DMS 273 treated with DMSO at 0.1 percent for 48 hours (cell line): ENCODE results near the gene POU6F1.
"Not testable (repeated sequence)": the region's sequence is repeated elsewhere in the genome, so short reads cannot be mapped to it uniquely, and the experiment has no call there.

Experiments used
- DNase-seq: peaks from one replicate; lab custom pipeline; 2025; lab: John Stamatoyannopoulos, UW

POU6F1 gene

DNA sequence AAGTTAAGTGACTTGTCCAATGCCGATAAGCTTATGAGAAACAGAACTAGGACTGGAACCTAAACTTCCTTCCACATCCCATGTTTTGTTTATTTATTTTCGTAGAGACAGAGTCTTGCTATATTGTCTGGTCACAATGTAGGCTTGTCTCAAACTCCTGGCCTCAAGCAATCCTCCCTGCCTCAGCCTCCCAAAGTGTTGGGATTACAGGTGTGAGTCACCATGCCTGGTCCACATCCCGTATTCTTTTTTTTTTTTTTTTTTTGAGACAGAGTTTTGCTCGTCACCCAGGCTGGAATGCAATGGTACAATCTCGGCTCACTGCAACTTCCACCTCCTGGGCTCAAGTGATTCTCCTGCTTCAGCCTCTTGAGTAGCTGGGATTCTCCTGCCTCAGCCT, 9.2 kb upstream of the POU6F1 start:
- not testable (repeated sequence) for DNase-seq

DNA sequence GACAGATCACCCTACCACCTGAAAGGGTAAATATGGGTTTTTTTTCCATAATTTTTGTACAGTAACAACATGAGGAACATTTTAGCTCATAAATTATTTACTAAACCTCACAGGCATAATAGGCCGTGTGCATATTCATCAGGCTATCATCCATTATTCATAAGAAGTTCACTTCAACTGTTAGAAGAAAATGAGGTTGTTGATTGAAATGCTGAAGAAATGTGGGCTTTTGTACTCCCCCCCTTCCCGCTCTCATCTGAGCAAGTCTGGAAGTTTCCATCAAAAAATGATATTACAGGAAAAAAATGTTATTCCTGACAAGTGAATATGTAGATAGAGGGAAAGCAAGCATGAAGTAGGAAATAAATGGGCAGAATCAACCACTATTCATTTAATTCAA, 7.9 kb upstream of the POU6F1 start:
- DNase-seq = no peak

DNA sequence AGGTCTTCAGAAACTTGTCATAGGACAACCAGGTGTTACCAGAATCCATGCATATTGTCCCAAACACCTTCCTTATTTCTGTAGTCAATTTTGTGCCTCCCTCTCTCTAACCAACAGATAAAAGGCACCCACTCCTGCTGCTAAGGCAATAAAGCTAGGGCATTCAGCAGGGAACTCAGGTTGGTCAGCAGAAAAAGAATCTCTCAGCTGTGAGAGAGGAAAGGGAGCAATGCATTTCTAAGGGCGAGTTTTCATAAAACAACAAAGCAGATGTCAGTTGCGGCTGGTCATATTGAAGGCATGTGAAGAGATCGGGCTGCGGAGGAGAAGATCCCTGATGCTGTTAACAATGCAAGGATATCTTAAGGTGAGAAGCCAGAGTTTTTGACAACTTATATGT, 7.4 kb upstream of the POU6F1 start:
- DNase-seq = no peak

DNA sequence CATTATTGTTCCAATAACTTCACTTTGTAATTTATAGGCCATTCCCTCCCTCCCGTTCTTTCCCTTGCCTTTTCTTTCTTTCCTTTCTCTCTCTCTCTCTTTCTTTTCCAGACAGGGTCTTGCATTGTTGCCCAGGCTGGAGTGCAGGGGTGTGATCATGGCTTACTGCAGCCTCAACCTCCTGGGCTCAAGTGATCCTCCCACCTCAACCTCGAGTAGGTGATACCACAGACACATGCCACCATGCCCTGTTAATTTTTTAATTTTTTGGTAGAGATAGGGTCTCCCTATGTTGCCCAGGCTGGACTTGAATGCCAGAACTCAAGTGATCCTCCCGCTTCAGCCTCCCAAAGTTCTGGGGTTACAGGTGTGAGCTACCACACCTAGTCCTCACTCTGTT, 6.8 kb upstream of the POU6F1 start:
- no peak for DNase-seq

DNA sequence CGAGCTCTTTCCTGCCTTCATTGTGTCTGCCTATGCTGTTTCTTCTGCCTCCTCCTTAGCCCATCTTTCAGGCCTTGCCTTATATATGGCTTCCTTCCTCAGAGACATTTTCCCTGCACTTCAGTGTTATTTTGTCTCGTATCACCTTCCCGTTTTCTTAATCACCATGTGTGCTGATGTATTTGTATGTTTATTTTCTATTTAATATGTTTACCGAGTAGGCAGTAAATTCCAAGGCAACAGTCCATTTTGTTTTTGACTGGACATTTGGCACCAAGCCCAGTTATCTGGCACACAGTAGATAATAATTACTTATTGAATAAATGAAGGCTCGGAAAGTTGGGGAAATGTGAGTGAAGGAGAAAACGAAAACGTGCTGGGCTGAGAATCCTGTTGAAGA, 4.6 kb upstream of the POU6F1 start:
- no peak for DNase-seq

DNA sequence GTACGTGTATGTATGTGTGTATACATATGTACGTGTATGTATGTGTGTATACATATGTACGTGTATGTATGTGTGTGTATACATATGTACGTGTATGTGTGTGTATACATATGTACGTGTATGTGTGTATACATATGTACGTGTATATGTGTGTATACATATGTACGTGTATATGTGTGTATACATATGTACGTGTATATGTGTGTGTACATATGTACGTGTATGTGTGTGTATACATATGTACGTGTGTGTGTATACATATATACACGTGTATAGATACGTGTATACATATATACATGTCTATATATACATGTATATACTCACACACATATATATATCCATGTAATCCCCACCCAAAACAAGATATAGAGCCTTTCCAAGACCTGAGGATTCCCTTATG, 2.0 kb upstream of the POU6F1 start:
- not testable (repeated sequence) for DNase-seq

DNA sequence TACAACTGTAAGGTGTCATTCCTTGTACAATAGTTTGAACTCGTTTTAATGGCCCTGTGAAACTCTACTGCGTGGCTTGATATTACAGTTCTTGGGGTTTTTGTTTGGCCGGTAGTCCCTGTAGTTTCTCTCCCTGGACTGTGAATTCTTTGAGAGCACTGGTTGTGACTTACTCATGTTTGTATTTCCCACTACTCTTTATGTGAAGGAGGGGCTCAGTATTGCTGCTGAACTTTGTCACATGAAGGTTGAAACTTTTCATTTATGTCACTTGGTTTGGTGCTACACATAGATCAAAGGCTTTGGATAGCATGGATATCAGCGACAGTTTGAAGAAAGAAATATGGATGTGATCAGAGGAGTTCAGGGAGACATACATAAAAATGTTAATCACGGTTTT, 1.5 kb upstream of the POU6F1 start:
- DNase-seq = no peak

DNA sequence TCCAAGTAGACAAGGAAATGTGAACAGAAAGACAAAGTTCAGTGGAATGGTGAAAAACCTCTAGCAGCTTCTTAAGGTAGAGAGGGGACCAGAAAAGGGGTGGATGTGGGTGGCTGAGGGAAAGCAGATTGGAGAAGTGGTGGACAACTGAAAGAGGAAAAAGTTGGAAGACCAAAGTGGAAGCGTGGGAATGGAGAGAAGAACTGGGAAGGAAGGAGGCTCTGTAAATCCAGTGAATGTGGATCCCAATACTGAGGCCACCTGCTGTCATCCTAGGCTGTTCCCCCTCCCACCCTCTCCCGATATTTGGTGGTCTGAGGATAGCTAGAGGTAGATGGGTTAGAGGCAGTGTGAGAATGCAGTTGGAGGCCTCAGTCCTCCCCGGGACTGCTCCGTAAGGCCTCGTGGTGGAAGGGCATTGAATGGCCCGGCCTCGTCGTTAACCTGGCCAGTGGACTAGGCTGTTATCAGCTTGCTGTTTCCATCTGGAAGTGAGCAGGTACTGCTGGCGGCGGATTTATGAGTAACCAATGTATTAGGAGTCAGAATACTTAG, 822 bp upstream of the POU6F1 start:
- no peak for DNase-seq

DNA sequence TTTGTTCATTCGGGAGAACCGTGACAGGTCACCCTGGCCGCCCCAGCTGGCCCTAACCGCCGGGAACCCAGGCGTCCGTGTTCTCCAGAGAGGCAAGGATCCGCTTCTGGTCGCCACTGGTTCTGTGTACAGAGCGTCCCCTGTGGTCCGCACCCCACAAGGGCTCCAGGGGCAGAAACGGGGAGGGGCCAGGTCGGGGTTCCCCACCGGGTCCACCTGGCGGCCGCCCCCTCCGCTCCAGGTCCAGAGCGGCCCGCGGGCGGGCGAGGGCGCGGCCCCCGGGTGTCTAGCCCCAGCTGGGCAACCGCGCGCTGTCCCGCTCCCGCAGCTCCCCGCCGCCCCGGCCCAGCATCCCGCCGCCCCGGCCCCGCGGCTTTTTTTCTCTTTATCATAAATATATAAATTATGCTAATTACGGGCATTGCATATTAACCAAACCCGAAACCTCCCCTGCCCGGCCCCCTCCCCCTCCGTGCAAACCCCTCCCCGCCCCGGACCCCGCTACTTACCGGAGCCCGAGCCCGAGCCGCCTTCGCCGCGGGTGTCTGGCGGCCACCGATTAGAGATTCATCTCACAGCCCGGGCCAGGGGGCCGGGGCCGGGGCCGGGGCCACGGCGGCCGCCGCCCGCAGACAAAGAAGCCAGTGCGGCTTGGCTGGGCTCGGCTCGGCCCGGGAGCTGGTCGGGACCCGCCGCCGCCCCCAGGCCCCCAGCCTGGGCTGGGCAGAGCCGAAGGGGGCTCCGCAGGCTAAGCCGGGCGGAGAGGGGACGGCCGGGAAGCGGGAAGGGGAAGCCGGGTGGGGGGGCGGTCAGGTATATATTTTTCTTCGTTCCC, 512 bp downstream of the POU6F1 start:
- DNase-seq = no peak

DNA sequence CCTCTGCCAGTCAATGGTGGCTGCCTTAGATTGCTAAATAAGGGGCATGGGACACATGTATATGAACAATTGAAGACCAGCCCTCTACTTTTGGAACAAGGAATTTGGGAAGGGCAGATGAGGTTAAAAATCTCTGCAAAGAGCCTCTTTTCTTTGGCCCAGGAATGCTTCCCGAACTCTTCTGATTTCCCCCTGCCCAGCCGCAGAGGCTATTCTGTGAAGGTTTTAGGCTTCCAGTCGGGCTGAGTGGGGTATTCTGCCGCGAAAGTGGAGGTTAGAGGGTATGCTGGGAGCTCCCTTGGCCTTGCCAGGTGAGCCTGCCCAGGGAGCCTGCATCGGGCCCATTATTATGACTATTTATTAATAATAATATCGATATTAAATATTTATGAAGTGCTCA, 1.2 kb downstream of the POU6F1 start:
- DNase-seq = no peak

DNA sequence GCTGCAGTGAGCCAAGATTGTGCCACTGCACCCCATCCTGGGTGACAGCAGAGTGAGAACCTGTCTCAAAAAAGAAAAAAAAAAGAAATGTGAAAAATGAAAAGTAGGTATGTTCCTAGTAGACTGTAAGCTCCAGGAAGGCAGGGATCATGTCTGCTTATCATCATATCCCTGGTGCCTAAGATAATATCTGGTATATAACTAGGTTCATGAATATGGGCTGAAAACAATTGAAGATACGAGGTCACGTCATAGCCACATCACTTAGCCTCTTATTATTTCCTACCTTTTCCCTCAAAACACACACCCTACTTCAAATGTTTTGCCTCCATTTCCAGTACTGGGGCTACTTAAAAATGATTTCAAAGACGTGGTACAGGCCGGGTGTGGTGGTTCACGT, 3.0 kb downstream of the POU6F1 start:
- DNase-seq = no peak

DNA sequence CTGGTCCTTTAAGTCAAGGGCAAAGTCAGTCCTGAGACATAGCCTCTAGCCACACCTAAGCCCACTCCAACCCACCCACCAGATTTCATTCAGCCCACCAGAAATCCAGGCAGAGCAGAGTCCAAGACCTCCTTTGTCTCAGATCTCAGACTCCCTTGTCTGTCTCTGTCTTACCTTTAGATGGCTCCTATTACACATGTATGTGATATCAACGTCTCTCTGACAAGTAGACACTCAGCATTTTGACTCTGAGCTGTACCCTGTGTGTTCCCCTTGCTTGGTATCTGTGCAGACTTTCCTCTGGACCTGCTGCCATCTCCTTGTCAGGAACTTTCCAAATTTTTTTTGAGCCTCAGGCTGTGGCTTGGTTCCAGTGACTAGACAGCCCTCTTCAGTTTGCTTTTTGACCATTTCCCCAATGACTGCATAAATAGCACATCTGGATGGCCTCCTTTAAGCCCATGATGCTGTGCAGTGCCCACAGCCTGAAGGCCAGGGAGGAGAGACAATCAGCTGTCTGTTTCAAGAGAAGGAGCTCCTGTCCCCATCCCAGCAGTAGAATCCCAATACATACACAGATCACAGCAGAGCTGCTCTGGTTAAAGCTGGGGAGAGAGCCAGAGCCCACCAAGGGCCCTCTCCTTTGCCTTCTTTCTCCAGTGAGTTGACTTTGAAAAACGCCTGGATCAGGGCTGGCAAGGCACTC, 7.0 kb downstream of the POU6F1 start:
- no peak for DNase-seq

DNA sequence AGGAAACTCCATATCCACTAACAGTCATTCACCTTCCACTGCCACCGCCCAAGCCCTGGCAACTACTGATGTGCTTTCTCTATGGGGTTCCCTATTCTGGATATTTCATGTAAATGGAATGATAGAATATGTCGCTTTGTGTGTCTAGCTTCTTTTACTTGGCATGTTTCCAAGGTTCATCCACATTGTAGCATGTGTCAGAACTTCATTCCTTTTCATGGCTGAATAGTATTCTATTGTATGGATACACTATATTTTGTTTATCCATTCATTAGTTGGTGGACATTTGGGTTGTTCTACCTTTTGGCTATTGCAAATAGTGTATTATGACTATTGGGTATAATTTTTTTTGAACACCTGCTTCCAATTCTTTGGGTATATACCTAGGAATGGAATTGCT, 8.6 kb downstream of the POU6F1 start:
- DNase-seq = no peak

DNA sequence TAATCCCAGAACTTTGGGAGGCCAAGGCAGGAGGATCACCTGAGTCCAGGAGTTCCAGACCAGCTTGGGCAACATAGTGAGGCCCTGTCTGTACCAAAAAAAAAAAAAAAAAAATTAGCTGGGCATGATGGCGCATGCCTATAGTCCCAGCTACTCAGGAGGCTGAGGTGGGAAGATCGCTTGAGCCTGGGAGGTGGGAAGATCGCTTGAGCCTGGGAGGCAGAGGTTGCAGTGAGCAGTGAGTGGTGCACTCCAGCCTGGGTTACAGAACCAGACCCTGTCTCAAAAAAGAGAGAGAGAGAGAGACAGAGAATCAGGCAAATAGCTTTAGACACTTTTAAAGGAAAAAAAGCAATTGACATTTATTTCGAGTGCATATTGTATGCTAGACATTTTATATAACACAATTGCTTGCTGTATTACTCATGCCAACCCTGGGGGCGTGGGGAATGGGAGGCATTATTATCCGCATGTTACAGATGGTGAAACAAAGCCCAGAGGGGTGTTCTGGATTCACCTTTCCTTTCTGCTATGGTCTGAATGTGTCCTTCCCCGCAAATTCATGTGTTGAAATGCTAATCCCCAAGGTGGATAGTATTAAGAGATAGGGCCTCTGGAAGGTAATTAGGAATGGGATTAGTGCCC, 9.7 kb downstream of the POU6F1 start:
- no peak for DNase-seq

DNA sequence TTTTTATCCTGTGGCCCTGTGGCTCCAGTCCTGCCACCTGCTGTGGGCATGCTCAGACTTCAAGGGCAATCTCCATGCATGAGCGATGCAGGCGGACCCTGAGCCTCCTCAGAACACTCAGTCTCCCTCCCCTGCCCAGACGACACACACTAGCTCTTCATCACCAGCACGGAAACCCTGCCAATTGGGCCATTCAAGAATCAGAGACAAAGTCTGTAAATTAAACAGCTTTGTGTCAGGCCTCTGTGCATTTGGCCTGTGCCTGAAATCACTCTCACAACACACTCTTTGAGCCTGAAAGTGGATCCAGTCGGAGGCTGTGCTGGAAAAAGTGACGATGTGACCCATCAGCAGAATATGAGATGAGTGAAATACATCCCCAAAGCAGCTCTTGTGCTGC, 12.5 kb downstream of the POU6F1 start:
- DNase-seq = no peak

DNA sequence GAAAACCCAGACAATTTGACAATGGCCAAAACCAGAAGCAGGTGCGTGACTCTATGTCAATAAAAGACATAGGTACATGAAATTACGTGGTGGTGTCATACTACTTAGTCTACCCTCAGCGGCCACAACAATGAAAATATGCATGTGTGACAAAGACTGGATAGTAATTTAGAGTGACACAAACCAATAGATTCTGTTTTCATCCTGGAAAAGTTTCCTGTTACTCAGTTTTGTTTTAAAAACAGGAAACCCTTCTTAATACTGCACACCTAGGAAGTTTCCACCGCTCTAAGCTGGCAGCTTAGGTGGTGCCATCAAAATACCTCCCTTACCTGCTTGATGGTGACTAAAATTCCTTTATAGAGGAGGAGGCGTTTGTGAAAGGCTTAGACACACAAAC, 15.1 kb downstream of the POU6F1 start:
- DNase-seq = no peak

DNA sequence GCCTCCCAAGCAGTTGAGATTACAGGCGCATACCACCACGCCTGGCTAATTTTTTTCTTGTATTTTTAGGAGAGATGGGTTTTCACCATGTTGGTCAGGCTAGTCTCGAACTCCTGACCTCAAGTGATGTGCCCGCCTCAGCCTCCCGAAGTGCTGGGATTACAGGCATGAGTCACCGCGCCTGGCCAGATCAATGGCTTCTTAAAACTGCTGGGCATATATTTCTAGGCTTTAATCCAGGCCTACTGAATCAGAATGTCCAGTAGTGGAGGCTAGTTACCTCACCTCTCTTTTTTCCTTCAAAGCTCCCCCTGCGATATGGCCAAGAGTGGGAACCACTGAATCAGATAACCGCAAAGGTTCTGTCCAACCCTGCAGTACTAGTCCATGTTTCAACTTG, 17.1 kb downstream of the POU6F1 start:
- DNase-seq = no peak

DNA sequence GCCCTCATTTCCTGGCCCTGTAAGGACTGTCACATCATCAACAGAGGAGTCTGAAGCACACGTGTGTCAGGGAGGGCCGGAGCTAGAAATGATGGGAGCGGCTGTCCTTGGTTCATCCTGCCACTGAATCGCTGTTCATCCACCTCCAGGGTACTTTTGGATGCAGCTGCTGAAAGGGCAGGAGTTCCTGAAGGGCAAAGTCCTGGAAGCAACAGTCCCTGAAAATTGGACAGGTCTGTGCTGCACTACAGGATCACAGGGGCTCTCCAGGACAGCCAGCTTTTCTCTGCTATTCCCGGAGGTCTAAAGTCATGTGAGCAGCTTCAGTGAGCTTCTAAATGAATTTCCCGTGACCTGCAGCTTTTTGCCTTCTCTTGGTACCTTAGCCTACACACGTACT, 17.7 kb downstream of the POU6F1 start:
- no peak for DNase-seq

DNA sequence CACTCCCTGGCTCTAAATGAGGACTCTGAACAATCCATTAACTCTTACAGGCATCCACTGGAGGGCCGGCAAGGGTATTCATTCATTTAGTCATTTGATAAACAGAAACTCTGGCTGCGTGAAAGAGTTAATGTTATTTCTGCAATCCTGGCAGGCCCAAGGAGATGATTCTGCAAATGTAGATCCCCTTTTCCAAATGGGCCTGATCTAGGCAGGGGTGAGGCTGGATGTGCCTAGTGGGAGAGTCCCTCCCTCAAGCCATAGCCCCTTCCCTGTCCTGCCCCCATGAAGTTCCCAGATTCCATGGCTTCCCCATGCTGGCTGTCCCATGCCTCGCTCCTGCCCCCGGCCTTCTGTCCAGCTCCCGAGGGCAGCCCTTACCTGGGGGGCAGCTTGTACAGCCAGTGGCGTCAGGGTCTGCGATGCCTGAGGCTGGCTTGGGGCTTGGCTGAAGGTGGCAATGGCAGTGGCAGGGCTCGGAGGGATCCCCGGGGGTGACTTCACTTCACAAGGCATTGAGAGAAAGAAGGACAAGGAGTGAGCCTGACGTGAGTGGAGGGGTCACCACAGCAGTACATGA, 18.4 kb downstream of the POU6F1 start:
- DNase-seq = no peak

DNA sequence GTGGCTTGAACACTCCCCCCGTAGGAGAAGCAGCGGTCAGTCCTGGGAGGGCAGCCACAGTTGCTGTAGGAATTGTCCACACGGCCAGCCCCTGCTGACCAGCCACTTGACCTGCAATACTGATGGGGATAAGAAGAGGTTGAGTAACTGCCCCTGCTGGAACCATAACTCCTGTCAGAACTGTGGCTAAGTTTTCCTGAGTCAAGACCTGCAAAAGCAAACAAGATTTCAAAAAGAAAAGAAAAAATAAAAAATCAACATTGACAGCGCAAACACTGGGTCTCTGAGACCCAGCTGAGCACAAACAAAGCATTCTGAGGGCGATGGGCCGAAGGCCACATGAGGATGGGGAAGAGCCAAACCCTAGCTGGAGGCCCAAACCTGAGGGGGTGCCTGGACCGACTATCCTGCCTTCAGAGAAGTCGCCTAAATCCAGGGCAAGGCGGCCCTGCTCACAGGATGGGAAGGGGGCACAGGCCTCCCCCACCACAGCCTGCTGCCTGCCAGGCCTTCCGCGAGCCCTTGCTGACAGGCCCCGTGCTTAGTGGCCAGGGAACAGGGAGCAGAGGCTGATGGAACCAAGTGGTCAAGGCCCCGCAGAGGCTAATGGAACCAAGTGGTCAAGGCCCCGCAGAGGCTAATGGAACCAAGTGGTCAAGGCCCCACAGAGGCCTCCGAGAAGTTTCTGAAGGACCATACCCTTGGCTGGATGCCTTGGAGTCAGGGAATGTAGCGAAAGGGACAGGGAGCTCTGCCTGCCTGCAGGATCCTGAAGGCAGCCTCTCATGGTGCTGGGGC, 19.1 kb downstream of the POU6F1 start:
- no peak for DNase-seq

DNA sequence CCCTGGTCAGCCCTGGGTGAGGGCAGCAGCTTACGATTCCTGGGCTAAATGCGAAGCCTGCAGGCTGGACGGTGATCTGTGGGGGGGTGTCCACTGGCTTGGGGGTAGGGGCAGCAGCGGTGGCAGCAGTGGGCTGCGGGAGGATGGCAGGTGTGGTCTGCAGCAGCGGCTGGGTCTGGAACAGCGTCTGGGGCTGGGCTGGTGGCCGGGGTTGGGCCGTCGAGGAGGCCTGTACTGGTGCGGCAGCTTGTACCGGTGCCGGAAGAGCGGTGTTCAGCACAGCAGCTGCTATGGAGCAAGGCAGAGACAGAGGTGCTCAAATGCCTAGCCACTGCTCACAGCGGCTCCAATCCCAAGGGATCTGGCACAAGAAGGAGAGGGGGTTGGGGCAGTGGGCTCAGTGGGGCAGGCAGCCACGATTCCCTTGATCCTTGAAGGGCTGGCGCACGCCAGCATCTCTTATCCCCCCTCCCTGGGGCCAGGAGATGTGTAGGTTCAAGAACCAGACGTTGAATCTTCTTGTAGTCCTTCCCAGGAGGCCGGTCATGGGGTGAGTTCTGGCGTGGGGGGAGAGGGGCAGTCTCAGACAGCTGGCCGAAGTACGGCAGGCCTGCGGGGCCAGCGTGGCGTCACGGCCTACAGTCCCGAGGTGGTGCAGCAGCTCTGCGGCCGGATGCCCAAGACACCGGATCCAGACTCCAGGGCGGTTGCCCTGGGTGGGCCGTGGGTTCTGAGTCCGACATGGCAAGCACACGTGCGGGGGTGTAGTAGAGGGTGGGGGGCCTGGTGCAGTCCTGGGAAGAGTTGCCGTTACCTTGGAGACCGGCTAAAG, 19.9 kb downstream of the POU6F1 start:
- no peak for DNase-seq
